ENCODE results near the gene ANKH. TPM values are rescaled to one million over a fixed set of nuclear protein-coding genes. Genes with fewer than 3 reads are reported as not detected.

Gene ANKH
- total RNA-seq, 1 donor from 2014 or later, result 29.9 TPM

DNA sequence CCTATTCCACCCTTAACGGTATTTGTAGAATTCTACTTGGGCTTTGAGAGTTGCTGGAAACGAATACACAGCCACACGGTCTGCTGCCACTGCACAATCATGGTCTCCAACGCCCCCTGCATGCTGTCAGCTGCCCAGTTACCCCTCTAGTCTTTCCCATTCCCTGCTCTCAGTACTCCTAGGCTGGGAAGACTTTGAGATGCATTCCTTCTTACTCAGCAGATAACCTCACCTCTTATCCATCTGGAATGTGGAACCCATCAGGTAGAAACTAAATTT is 92.8 kb downstream of the ANKH start:
- Mint-ChIP-seq H3K27ac (peak overlapping the region; percentile 3), H3K27me3 (no peaks in the 10 kb centered on the region), H3K36me3 (ENCODE audit: insufficient read depth) (peaks cover 3% of the 10 kb centered on the region), H3K9me3 (ENCODE audit: low read depth) (peaks cover 4% of the 10 kb centered on the region), H3K4me3 (ENCODE audit: low read depth) (no peak overlapping the region), H3K4me1 (ENCODE audit: low read depth) (peaks cover 13% of the 10 kb centered on the region)
- no peak for DNase-seq (ENCODE audit: low spot score, unreplicated experiment)
- TF ChIP-seq, protein P1, sequence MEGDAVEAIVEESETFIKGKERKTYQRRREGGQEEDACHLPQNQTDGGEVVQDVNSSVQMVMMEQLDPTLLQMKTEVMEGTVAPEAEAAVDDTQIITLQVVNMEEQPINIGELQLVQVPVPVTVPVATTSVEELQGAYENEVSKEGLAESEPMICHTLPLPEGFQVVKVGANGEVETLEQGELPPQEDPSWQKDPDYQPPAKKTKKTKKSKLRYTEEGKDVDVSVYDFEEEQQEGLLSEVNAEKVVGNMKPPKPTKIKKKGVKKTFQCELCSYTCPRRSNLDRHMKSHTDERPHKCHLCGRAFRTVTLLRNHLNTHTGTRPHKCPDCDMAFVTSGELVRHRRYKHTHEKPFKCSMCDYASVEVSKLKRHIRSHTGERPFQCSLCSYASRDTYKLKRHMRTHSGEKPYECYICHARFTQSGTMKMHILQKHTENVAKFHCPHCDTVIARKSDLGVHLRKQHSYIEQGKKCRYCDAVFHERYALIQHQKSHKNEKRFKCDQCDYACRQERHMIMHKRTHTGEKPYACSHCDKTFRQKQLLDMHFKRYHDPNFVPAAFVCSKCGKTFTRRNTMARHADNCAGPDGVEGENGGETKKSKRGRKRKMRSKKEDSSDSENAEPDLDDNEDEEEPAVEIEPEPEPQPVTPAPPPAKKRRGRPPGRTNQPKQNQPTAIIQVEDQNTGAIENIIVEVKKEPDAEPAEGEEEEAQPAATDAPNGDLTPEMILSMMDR (IDR thresholded peaks at IDR 0.05; ENCODE audit: unreplicated experiment), result no peak

DNA sequence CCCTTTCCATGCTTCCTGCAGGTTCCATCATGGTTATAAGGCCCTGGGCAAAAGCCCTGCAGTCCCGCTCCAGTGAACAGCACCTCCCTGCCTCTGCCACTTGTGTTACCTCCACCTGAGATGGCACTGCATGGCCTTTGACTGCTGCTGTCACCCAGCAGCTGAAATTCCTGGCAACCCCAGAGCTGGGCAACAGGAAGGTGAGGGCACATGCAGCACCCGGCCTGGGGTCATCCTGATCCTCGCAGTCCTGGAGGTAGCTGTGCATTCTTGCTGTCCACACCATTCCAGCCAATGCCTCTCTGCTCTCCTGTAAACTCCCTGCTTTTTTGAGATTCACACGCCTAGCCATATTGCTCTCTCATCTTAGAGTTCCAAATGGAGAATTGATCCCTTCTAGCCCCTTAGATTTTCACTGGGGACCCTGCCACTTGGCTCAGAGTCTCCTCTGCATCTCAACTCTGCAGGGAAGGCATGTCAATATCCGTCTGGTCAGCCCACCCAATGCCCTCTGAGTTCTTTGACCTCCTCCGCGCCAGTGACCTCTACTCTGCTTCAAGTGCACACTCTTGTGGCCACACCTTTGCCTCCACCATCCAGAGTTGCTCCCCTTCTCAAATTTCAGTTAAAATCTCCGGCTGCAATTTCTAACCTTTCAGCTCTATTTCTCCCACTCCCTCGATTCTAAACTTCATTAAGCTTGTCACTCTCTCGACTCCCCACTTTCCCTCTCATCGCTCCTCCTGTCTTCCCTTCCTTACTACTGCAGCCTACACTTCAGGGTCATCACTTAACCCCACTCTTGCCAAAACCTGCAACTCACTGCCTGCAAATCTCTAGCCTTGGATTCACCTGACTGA is 93.4 kb downstream of the ANKH start:
- H3K9me3 Mint-ChIP-seq (ENCODE audit: low read depth), result peaks cover 3% of the 10 kb centered on the region
- TF ChIP-seq, protein P1 (IDR thresholded peaks at IDR 0.05; ENCODE audit: unreplicated experiment), result no peak
- peak overlapping the region; percentile 3 for H3K27ac Mint-ChIP-seq
- H3K36me3 Mint-ChIP-seq (ENCODE audit: insufficient read depth), result peaks cover 2% of the 10 kb centered on the region
- H3K4me1 Mint-ChIP-seq (ENCODE audit: low read depth), result peaks cover 18% of the 10 kb centered on the region
- DNase-seq (ENCODE audit: low spot score, unreplicated experiment), result no peak
- no peak overlapping the region for H3K4me3 Mint-ChIP-seq (ENCODE audit: low read depth)
- H3K27me3 Mint-ChIP-seq, result no peaks in the 10 kb centered on the region

DNA sequence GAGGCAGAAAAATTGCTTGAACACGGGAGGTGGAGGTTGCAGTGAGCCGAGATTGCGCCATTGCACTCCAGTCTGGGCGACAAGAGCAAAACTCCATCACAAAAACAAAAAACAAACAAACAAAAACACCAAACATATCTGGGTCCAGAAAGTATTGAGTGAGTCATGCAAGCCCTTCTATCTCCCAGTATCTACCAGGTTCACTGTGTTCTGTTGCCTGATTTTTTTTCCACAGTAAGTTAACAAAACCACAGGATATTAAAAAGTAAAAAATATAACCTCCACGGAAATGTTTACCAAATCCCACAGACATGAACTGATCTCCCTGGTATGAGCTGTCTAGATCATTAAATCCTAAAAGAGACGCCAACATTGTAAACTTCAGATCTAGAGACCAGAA is 94.4 kb downstream of the ANKH start:
- H3K27ac Mint-ChIP-seq, result no peak overlapping the region
- peaks cover 19% of the 10 kb centered on the region for H3K4me1 Mint-ChIP-seq (ENCODE audit: low read depth)
- DNase-seq (ENCODE audit: low spot score, unreplicated experiment), result no peak
- TF ChIP-seq, protein P1 (IDR thresholded peaks at IDR 0.05; ENCODE audit: unreplicated experiment), result no peak
- H3K27me3 Mint-ChIP-seq, result no peaks in the 10 kb centered on the region
- no peaks in the 10 kb centered on the region for H3K36me3 Mint-ChIP-seq (ENCODE audit: insufficient read depth)
- no peak overlapping the region for H3K4me3 Mint-ChIP-seq (ENCODE audit: low read depth)
- H3K9me3 Mint-ChIP-seq (ENCODE audit: low read depth), result no peaks in the 10 kb centered on the region

DNA sequence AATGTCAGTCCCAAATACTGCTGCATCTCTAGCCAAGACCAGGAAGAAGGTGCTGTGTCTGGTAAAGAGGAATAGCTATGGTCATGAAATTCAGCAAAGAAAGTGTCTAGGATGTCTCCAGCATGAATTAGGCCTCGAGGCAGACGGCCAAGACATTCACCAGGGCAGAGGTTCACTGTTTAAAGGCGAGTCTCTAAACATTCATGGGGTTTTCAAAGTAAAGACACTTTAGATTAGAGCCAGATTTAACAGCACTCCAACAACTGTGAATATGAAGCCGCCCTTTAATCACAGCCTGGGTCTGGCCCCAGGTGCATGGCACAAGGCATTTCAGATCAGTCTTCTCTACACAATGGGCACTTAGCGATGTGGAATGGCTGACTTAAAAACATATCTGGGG is 95.0 kb downstream of the ANKH start:
- TF ChIP-seq, protein P1 (IDR thresholded peaks at IDR 0.05; ENCODE audit: unreplicated experiment), result no peak
- peaks cover 19% of the 10 kb centered on the region for H3K4me1 Mint-ChIP-seq (ENCODE audit: low read depth)
- H3K27ac Mint-ChIP-seq, result no peak overlapping the region
- no peak for DNase-seq (ENCODE audit: low spot score, unreplicated experiment)
- no peak overlapping the region for H3K4me3 Mint-ChIP-seq (ENCODE audit: low read depth)
- H3K9me3 Mint-ChIP-seq (ENCODE audit: low read depth), result no peaks in the 10 kb centered on the region
- H3K27me3 Mint-ChIP-seq, result no peaks in the 10 kb centered on the region
- H3K36me3 Mint-ChIP-seq (ENCODE audit: insufficient read depth), result no peaks in the 10 kb centered on the region

DNA sequence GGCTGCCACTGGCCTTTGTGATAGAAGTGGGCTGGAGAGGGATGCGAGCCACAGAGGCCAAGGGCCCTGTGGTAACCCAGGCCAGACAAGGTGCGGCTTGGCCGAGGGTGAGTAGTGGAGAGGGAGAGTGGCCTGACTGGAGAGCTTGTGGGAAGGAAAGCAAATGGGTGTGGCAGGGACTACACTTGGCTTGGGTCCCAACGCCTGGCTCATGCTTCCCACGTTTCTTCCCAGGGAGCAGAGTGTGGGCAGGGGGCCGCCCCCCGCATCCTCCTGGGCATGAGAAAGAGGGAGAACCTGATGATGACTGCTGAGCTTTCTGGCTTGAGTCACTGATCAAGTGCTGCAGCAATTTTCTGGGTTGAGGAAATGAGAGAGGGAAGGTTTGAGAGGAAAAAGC is 95.7 kb downstream of the ANKH start:
- H3K36me3 Mint-ChIP-seq (ENCODE audit: insufficient read depth), result no peaks in the 10 kb centered on the region
- peaks cover 19% of the 10 kb centered on the region for H3K4me1 Mint-ChIP-seq (ENCODE audit: low read depth)
- DNase-seq (ENCODE audit: low spot score, unreplicated experiment), result no peak
- peak overlapping the region; percentile 14 for H3K27ac Mint-ChIP-seq
- H3K9me3 Mint-ChIP-seq (ENCODE audit: low read depth), result no peaks in the 10 kb centered on the region
- TF ChIP-seq, protein P1 (IDR thresholded peaks at IDR 0.05; ENCODE audit: unreplicated experiment), result no peak
- no peak overlapping the region for H3K4me3 Mint-ChIP-seq (ENCODE audit: low read depth)
- no peaks in the 10 kb centered on the region for H3K27me3 Mint-ChIP-seq

All from progenitor cell of endocrine pancreas (in vitro differentiated cells).